ENCODE data around the gene LPP. TPM values are rescaled to one million over a fixed set of nuclear protein-coding genes. Genes with fewer than 3 reads are reported as not detected.

The LPP gene
- total and polyA plus RNA-seq, 2 donors from 2014 or later, result 6.7 to 233 TPM

- Histone ChIP-seq H3K27me3 (ENCODE audit: control insufficient read depth, insufficient read depth, low read length) (no peaks in the 10 kb centered on the region), H3K36me3 (ENCODE audit: control insufficient read depth in 2 of 3, insufficient read depth in 3 of 3, low read length in 3 of 3) (no peaks in the 10 kb centered on the region), H3K27ac (ENCODE audit: low read depth in 2 of 2, low read length in 2 of 2) (no peak overlapping the region), H3K9ac (ENCODE audit: low read length in 3 of 3) (no peak overlapping the region), H3K4me3 (ENCODE audit: low read length in 3 of 3) (no peak overlapping the region), H3K9me3 (ENCODE audit: control insufficient read depth in 2 of 3, insufficient read depth in 1 of 3, low read length in 3 of 3) (no peaks in the 10 kb centered on the region), H3K4me1 (ENCODE audit: control insufficient read depth in 2 of 3, insufficient read depth in 2 of 3, low read depth in 1 of 3, low read length in 3 of 3) (no peaks in the 10 kb centered on the region)
- TF ChIP-seq, protein P1, sequence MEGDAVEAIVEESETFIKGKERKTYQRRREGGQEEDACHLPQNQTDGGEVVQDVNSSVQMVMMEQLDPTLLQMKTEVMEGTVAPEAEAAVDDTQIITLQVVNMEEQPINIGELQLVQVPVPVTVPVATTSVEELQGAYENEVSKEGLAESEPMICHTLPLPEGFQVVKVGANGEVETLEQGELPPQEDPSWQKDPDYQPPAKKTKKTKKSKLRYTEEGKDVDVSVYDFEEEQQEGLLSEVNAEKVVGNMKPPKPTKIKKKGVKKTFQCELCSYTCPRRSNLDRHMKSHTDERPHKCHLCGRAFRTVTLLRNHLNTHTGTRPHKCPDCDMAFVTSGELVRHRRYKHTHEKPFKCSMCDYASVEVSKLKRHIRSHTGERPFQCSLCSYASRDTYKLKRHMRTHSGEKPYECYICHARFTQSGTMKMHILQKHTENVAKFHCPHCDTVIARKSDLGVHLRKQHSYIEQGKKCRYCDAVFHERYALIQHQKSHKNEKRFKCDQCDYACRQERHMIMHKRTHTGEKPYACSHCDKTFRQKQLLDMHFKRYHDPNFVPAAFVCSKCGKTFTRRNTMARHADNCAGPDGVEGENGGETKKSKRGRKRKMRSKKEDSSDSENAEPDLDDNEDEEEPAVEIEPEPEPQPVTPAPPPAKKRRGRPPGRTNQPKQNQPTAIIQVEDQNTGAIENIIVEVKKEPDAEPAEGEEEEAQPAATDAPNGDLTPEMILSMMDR (IDR thresholded peaks at IDR 0.05; ENCODE audit: borderline replicate concordance, extremely low read depth, insufficient read depth), result no peak
- intact Hi-C loops (cut with DNase I), result no loop called here
- no peak for FAIRE-seq
- DNase-seq, result no peak
Measured at GRCh38 chr3:188133646-188134045, 20.3 kb upstream of the LPP start.

DNA sequence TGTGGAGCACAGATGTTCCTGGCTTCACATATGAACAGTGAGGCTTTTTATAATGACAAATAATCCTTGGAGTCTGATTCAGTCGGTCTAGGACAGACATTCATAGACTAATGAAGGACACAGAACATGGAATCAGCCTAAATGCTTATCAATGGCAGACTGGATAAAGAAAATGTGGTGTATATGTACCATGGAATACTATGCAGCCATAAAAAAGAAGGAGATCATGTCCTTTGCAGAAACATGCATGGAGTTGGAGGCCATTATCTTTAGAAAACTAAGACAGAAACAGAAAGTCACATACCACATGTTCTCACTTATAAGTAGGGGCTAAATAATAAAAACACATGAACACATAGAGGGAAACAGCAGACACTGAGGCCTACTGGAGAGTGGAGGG is 19.9 kb upstream of the LPP start:
- TF ChIP-seq, protein P1 (IDR thresholded peaks at IDR 0.05; ENCODE audit: borderline replicate concordance, extremely low read depth, insufficient read depth), result no peak
- intact Hi-C loops (cut with DNase I), result no loop called here
- Histone ChIP-seq H3K4me1 (ENCODE audit: control insufficient read depth in 2 of 3, insufficient read depth in 2 of 3, low read depth in 1 of 3, low read length in 3 of 3) (no peaks in the 10 kb centered on the region), H3K27ac (ENCODE audit: low read depth in 2 of 2, low read length in 2 of 2) (no peak overlapping the region), H3K36me3 (ENCODE audit: control insufficient read depth in 2 of 3, insufficient read depth in 3 of 3, low read length in 3 of 3) (no peaks in the 10 kb centered on the region), H3K9me3 (ENCODE audit: control insufficient read depth in 2 of 3, insufficient read depth in 1 of 3, low read length in 3 of 3) (no peaks in the 10 kb centered on the region), H3K27me3 (ENCODE audit: control insufficient read depth, insufficient read depth, low read length) (no peaks in the 10 kb centered on the region), H3K4me3 (ENCODE audit: low read length in 3 of 3) (no peak overlapping the region), H3K9ac (ENCODE audit: low read length in 3 of 3) (no peak overlapping the region)
- no peak for DNase-seq
- no peak for FAIRE-seq

DNA sequence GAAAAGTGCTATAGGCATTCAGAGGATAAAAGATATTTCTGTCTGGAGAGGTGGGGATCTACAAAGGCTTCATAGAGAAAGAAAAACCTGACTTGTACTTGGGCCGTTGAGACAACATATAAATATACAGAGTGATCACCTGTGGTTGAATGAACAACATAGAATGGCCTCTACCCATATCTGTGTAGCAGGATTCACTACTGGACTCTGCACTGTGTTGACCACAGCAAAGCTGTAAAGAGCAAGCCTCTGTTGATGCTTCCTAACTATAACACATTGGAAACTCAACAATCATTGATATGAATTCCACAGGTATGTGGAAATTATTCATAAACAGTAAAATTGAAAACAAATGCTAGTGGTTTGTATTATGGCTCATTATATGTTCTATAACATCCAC is 19.1 kb upstream of the LPP start:
- Histone ChIP-seq H3K27ac (ENCODE audit: low read depth in 2 of 2, low read length in 2 of 2) (no peak overlapping the region), H3K27me3 (ENCODE audit: control insufficient read depth, insufficient read depth, low read length) (no peaks in the 10 kb centered on the region), H3K4me1 (ENCODE audit: control insufficient read depth in 2 of 3, insufficient read depth in 2 of 3, low read depth in 1 of 3, low read length in 3 of 3) (no peaks in the 10 kb centered on the region), H3K36me3 (ENCODE audit: control insufficient read depth in 2 of 3, insufficient read depth in 3 of 3, low read length in 3 of 3) (no peaks in the 10 kb centered on the region), H3K4me3 (ENCODE audit: low read length in 3 of 3) (no peak overlapping the region), H3K9ac (ENCODE audit: low read length in 3 of 3) (no peak overlapping the region), H3K9me3 (ENCODE audit: control insufficient read depth in 2 of 3, insufficient read depth in 1 of 3, low read length in 3 of 3) (no peaks in the 10 kb centered on the region)
- DNase-seq, result no peak
- intact Hi-C loops (cut with DNase I), result no loop called here
- TF ChIP-seq, protein P1 (IDR thresholded peaks at IDR 0.05; ENCODE audit: borderline replicate concordance, extremely low read depth, insufficient read depth), result no peak
- FAIRE-seq, result no peak

- FAIRE-seq (no peak), DNase-seq (no peak)
- Histone ChIP-seq H3K27ac (ENCODE audit: low read depth in 2 of 2, low read length in 2 of 2) (no peak overlapping the region), H3K27me3 (ENCODE audit: control insufficient read depth, insufficient read depth, low read length) (no peaks in the 10 kb centered on the region), H3K4me3 (ENCODE audit: low read length in 3 of 3) (no peak overlapping the region), H3K36me3 (ENCODE audit: control insufficient read depth in 2 of 3, insufficient read depth in 3 of 3, low read length in 3 of 3) (no peaks in the 10 kb centered on the region), H3K4me1 (ENCODE audit: control insufficient read depth in 2 of 3, insufficient read depth in 2 of 3, low read depth in 1 of 3, low read length in 3 of 3) (no peaks in the 10 kb centered on the region), H3K9ac (ENCODE audit: low read length in 3 of 3) (no peak overlapping the region), H3K9me3 (ENCODE audit: control insufficient read depth in 2 of 3, insufficient read depth in 1 of 3, low read length in 3 of 3) (no peaks in the 10 kb centered on the region)
- TF ChIP-seq, protein P1 (IDR thresholded peaks at IDR 0.05; ENCODE audit: borderline replicate concordance, extremely low read depth, insufficient read depth), result no peak
- intact Hi-C loops (cut with DNase I), result no loop called here
Measured at GRCh38 chr3:188135271-188135670, 18.7 kb upstream of the LPP start.

All from kidney (tissue), 14 donors.